ENCODE data around the gene TPCN2. TPM values are rescaled to one million over a fixed set of nuclear protein-coding genes. Genes with fewer than 3 reads are reported as not detected.
"Not testable (repeated sequence)": the region's sequence is repeated elsewhere in the genome, so short reads cannot be mapped to it uniquely, and the experiment has no call there.

The TPCN2 gene
- total RNA-seq, 1 donor from 2014 or later: 6.3 TPM

DNA sequence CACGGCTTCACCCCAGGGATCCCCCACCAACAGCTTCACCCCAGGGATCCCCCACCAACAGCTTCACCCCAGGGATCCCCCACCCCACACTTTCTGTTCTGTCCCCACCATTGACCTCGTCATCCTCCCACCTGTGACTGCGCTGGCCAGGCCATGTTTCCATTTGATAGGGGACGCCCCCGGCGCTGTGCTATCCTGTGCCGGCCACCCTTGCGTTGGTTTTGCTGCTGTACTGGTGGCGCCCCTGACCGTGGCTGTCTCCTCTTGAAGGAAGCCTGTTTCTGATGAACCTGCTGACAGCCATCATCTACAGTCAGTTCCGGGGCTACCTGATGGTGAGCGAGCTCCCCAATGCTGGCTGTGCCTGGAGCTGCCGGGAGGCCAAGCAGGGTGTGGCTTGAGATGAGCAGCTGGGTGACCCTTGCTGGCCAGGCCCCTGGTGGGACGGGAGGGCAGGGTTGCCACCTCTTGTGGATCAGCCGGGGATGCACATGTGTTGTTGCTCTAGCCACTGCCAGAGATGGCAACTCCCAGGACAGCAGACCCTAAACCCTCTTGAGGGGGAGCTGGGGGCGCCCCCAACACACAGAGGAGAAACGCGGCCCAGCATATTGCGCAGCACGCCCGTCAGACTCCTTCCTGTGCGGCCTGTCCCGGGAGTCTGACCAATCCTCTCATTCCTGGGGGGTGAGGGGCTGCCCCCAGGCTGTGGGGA is 22.5 kb downstream of the TPCN2 start:
- no peak overlapping the region for H3K4me3 ChIP-seq (ENCODE audit: low read depth, low read length)
- DNase-seq (ENCODE audit: low read depth): no peak
- TF ChIP-seq, protein P1, sequence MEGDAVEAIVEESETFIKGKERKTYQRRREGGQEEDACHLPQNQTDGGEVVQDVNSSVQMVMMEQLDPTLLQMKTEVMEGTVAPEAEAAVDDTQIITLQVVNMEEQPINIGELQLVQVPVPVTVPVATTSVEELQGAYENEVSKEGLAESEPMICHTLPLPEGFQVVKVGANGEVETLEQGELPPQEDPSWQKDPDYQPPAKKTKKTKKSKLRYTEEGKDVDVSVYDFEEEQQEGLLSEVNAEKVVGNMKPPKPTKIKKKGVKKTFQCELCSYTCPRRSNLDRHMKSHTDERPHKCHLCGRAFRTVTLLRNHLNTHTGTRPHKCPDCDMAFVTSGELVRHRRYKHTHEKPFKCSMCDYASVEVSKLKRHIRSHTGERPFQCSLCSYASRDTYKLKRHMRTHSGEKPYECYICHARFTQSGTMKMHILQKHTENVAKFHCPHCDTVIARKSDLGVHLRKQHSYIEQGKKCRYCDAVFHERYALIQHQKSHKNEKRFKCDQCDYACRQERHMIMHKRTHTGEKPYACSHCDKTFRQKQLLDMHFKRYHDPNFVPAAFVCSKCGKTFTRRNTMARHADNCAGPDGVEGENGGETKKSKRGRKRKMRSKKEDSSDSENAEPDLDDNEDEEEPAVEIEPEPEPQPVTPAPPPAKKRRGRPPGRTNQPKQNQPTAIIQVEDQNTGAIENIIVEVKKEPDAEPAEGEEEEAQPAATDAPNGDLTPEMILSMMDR (conservative IDR thresholded peaks at IDR 0.05; ENCODE audit: low read depth, low read length): no peak

DNA sequence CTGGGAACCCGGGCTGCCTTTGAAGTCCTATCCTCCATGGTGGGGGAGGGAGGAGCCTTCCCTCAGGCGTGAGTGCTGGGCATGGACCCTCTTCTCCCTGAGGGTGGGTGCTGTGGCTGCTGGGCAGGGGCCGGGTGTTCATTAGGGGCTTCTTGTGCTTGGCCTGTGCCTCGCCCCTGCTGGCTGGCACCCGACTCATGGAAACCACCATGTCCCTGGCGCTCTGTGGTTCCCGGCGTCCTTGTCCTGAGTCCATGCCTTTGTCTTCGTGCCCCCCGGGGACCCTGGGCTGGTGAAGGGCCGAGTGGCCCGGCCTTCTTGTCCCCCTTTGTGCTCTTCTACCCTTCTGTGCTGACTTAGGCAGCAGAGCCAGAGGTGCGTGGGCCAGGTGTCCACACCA is 23.2 kb downstream of the TPCN2 start:
- TF ChIP-seq, protein P1 (conservative IDR thresholded peaks at IDR 0.05; ENCODE audit: low read depth, low read length): no peak
- H3K4me3 ChIP-seq (ENCODE audit: low read depth, low read length): no peak overlapping the region
- no peak for DNase-seq (ENCODE audit: low read depth)

DNA sequence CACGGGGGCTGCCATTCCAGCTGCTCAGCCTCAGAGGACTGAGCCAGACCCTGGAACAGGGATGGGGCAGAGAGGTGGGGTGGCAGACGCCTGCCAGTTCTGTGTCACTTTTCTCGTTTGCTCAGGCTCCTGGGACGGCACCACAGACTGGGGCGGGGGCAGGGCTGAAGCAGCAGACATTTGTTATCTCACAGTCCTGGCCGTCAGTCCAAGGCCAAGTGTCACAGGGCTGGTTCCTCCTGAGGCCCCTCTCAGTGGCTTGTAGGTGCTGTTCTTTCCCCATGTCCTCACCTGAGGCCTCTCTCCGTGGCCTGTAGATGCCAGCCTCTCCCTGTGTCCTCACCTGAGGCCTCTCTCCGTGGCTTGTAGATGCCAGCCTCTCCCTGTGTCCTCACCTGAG is 24.7 kb downstream of the TPCN2 start:
- TF ChIP-seq, protein P1 (conservative IDR thresholded peaks at IDR 0.05; ENCODE audit: low read depth, low read length): no peak
- no peak for DNase-seq (ENCODE audit: low read depth)
- H3K4me3 ChIP-seq (ENCODE audit: low read depth, low read length): no peak overlapping the region

DNA sequence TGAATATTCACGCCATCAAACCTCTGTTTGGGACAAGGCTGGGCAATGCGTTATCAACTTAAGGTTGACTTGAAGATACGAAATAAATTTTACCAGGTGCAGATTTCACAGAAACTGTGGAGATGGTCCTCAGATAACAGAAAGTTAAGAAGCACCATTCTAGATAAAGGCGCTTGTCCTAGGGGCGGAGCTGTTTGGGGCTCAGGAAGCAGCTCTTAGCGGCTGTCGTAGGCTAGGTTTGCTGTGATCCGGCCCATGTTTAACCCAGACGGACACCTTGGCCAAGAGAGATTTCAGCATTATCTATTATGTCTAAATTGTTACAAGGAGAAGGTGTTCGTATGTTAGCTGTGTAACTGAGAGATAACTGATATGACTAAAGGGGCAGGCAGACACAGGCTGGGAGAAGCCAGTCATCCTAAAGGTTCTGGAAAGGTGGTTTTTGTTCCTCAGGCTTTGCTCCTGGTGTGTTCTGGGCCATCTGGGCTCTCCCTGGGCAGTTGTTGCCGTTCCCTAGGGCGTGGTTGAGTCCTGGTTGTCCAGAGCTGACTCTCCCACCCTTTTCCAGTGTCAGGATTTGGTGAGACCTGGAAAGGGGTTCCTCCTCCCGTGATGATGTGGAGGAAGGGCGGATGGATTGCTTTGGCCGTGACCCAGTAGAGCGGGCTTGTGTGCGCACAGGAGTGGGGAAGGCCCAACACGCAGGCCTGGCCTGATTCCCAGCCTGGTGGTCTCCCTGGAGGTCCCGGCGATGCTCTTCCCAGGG is 25.8 kb downstream of the TPCN2 start:
- H3K4me3 ChIP-seq (ENCODE audit: low read depth, low read length): no peak overlapping the region
- DNase-seq (ENCODE audit: low read depth): no peak
- TF ChIP-seq, protein P1 (conservative IDR thresholded peaks at IDR 0.05; ENCODE audit: low read depth, low read length): no peak

DNA sequence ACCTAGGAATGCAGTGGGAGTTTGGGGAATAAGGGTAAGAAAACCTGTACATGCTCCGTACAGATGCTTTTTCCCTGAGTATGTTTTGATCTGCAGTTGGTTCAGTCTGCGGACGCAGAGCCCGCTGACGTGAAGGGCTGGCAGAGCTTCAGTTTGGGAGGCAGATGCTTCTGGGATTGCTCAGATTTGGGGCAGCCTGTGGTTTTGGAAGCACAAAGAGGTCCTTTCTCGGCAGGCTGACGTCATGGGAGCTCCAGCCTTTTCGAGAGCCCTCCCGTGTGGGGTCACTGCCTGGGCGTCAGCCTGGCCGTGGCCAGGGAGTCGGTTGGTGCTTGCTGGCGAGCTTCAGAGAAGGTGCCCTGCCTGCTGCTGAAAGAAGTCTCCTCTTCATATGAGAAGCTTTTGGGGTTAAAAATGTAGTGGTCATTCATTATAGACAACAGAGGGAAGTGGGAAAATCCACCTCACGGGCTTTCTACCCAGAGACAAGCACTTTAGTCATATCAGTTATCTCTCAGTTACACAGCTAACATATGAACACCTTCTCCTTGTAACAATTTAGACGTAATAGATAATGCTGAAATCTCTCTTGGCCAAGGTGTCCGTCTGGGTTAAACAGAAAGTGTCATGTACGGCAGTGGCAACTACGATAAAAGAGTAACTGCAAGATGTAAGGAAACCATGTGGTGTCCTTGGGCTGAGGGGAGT is 26.8 kb downstream of the TPCN2 start:
- DNase-seq (ENCODE audit: low read depth): no peak
- H3K4me3 ChIP-seq (ENCODE audit: low read depth, low read length): no peak overlapping the region
- TF ChIP-seq, protein P1 (conservative IDR thresholded peaks at IDR 0.05; ENCODE audit: low read depth, low read length): no peak

DNA sequence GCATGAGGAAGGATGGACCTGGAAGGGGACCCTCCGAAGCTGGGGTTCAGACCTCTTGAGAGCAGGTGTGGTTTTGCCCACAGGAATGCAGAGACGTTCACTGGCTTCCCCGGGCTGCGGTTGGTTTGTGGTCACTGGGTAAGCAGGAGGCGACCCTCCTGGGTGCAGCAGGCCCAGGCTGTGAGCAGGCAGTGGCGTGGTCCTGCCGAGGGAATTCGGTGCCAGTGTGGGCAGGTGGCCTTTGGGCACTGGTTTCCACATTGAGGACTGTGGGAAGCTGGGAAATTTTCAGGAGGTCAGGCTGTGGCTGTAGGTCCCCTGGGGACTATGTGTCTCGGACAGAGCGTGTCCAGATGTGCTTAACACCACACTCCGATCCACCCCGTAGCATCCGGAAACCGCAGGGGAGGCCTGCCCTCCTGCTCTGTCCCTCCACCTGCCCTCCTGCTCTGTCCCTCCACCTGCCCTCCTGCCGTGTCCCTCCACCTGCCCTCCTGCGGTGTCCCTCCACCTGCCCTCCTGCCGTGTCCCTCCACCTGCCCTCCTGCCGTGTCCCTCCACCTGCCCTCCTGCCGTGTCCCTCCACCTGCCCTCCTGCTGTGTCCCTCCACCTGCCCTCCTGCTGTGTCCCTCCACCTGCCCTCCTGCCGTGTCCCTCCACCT is 27.5 kb downstream of the TPCN2 start:
- DNase-seq (ENCODE audit: low read depth): no peak
- TF ChIP-seq, protein P1 (conservative IDR thresholded peaks at IDR 0.05; ENCODE audit: low read depth, low read length): no peak
- H3K4me3 ChIP-seq (ENCODE audit: low read depth, low read length): no peak overlapping the region

DNA sequence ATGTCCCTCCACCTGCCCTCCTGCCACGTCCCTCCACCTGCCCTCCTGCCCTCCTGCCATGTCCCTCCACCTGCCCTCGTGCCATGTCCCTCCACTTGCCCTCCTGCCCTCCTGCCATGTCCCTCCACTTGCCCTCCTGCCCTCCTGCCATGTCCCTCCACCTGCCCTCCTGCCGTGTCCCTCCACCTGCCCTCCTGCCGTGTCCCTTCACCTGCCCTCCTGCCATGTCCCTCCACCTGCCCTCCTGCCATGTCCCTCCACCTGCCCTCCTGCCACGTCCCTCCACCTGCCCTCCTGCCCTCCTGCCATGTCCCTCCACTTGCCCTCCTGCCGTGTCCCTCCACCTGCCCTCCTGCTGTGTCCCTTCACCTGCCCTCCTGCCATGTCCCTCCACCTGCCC is 28.2 kb downstream of the TPCN2 start:
- DNase-seq (ENCODE audit: low read depth); H3K4me3 ChIP-seq (ENCODE audit: low read depth, low read length): not testable (repeated sequence)

All from epithelial cell of proximal tubule (primary cell).